GM13976 (cell line): ENCODE measurements around the gene RPL5.

Experiments used
- DNase-seq: peaks from one replicate; pipeline ENCODE4 v3.0.0; 2012; ENCODE audit warnings: low spot score
- CTCF ChIP-seq: IDR thresholded peaks from 2 replicates; pipeline ENCODE4 v1.5.1; 2012; ENCODE audit warnings: borderline replicate concordance, mild to moderate bottlenecking; ENCODE audit not compliant: insufficient read depth; ENCODE audit errors: extremely low read depth, missing control alignments, control extremely low read depth
- in situ Hi-C: fragments of 300-500 bp; cut with MboI; formaldehyde crosslinking; loops from one replicate; pipeline ENCODE4 v1.12.0; 2022; ENCODE audit warnings: low sequenced_read_pairs, mixed read lengths, inconsistent platforms; ENCODE audit not compliant: unreplicated experiment

The RPL5 gene

GRCh38 chr1:92790867-92791266 lies 41.0 kb upstream of the RPL5 start:
- in situ Hi-C loops = no loop called here
- TF ChIP-seq CTCF = no peak

GRCh38 chr1:92791487-92792066 lies 40.3 kb upstream of the RPL5 start:
- in situ Hi-C loops = no loop called here
- DNase-seq = no peak
- TF ChIP-seq CTCF = no peak

More at GRCh38 chr1:92790867-92791266, 41.0 kb upstream of the RPL5 start:
- no peak for DNase-seq

- no peak for DNase-seq
- in situ Hi-C loops = no loop called here
- TF ChIP-seq CTCF = no peak
Observed at GRCh38 chr1:92792340-92792782, 39.5 kb upstream of the RPL5 start.

- no peak for DNase-seq
- no peak for TF ChIP-seq CTCF
- in situ Hi-C loops = no loop called here
Observed at GRCh38 chr1:92795166-92795565, 36.7 kb upstream of the RPL5 start.

DNA sequence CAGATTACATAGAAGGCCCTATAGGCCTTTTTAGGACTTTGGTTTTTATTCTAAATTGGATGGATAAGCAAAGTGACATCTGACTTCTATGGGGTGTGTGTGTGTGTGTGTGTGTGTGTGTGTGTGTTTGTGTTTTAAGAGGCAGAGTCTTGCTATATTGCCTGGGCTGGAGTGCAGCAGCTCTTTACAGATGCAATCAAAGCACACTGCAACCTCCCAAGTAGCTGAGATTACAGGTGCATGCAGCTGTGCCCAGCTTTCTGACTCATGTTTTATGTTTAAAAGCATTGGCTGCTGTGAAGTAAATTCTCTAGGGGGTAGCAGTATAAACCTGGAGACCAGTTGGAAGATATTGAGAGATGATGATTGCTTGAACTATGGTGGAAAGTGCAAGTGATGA lies 34.5 kb upstream of the RPL5 start:
- TF ChIP-seq CTCF = no peak
- no peak for DNase-seq
- in situ Hi-C loops = no loop called here

GRCh38 chr1:92797961-92798360 lies 33.9 kb upstream of the RPL5 start:
- TF ChIP-seq CTCF = no peak
- in situ Hi-C loops = no loop called here
- DNase-seq = no peak

DNA sequence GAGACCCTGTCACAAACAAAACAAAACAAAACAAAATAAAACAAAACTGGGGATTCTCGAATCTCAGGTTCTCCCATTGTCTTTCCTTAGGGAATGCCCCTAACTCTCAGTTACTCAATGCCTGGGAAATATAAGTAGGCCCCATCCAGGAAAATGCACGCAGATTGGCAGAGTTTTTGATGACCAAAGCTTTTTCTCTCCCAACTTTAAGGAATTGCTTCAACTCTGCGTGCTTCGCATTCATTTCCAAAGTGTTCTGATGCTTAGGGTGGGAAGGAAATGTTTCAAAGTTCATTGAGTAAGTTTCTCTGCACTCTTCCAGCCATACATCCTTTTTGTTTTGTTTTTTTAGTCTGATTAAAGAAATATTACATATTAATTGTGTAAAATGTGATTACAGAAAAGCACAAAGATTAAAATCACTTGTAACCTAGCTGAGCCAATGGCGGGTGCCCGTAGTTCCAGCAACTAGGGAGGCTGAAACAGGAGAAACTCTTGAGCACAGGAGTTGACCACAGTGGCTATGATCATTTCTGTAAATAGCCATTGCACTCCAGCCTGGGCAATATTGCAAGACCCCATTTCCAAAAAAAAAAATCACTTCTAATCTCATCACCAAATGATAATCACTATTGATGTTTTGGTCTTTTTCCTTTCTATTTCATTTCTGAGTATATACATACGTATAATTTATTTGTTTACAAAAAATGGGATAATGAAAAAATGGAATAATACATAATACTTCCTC lies 28.5 kb upstream of the RPL5 start:
- in situ Hi-C loops = no loop called here
- TF ChIP-seq CTCF = no peak
- DNase-seq = no peak
